ENCODE measurements around the gene ZNF33B.

Gene ZNF33B

GRCh38 chr10:42552188-42553063 lies 85.9 kb downstream of the ZNF33B start:
- Histone ChIP-seq H3K27ac (ENCODE audit: low read length) (peak overlapping the region; percentile 83), H3K4me1 (ENCODE audit: insufficient read depth, low read length) (peaks cover 38% of the 10 kb centered on the region), H3K79me2 (ENCODE audit: insufficient read depth, low read length) (peaks cover 45% of the 10 kb centered on the region), H3K36me3 (ENCODE audit: insufficient read depth, low read length) (peaks cover 27% of the 10 kb centered on the region), H3K27me3 (ENCODE audit: insufficient read depth, low read length, poor library complexity) (no peaks in the 10 kb centered on the region), H3K9me3 (ENCODE audit: insufficient read depth, low read length, severe bottlenecking) (no peaks in the 10 kb centered on the region), H2AFZ (ENCODE audit: low read depth, low read length) (peak overlapping the region; percentile 98), H3K4me3 (ENCODE audit: low read depth in 1 of 2, low read length in 2 of 2) (peak overlapping the region; percentile 47 to 89), H4K20me1 (ENCODE audit: insufficient read depth, low read length) (no peaks in the 10 kb centered on the region), H3K4me2 (ENCODE audit: insufficient read depth, low read length) (peak overlapping the region; percentile 74), H3K9ac (ENCODE audit: low read depth, low read length) (peak overlapping the region; percentile 73)
- ATAC-seq (ENCODE audit: insufficient read depth, low read depth) (peak; percentile 90), DNase-seq (peak; percentile 96)
- TF ChIP-seq CTCF (IDR thresholded peaks at IDR 0.05; ENCODE audit: borderline replicate concordance, extremely low read depth, low read length, poor library complexity, severe bottlenecking) (no peak), EZH2 (IDR thresholded peaks at IDR 0.05; ENCODE audit: borderline replicate concordance, low read depth, low read length, severe bottlenecking) (no peak)

- Histone ChIP-seq H3K4me3 (ENCODE audit: low read depth in 1 of 2, low read length in 2 of 2) (peak overlapping the region; percentile 47 to 89), H3K9me3 (ENCODE audit: insufficient read depth, low read length, severe bottlenecking) (no peaks in the 10 kb centered on the region), H2AFZ (ENCODE audit: low read depth, low read length) (peak overlapping the region; percentile 92), H3K27ac (ENCODE audit: low read length) (peak overlapping the region; percentile 76), H3K27me3 (ENCODE audit: insufficient read depth, low read length, poor library complexity) (no peaks in the 10 kb centered on the region), H4K20me1 (ENCODE audit: insufficient read depth, low read length) (no peaks in the 10 kb centered on the region), H3K79me2 (ENCODE audit: insufficient read depth, low read length) (peaks cover 52% of the 10 kb centered on the region), H3K4me2 (ENCODE audit: insufficient read depth, low read length) (peak overlapping the region; percentile 74), H3K9ac (ENCODE audit: low read depth, low read length) (peak overlapping the region; percentile 73), H3K4me1 (ENCODE audit: insufficient read depth, low read length) (peaks cover 38% of the 10 kb centered on the region), H3K36me3 (ENCODE audit: insufficient read depth, low read length) (peaks cover 30% of the 10 kb centered on the region)
- DNase-seq (no peak), ATAC-seq (ENCODE audit: insufficient read depth, low read depth) (peak; percentile 3)
- TF ChIP-seq CTCF (IDR thresholded peaks at IDR 0.05; ENCODE audit: borderline replicate concordance, extremely low read depth, low read length, poor library complexity, severe bottlenecking): no peak
- no peak for TF ChIP-seq EZH2 (IDR thresholded peaks at IDR 0.05; ENCODE audit: borderline replicate concordance, low read depth, low read length, severe bottlenecking)
These were observed 86.7 kb downstream of the ZNF33B start for GRCh38 chr10:42551582-42552187.

- Histone ChIP-seq H3K4me1 (ENCODE audit: insufficient read depth, low read length) (peaks cover 38% of the 10 kb centered on the region), H3K27me3 (ENCODE audit: insufficient read depth, low read length, poor library complexity) (no peaks in the 10 kb centered on the region), H3K4me2 (ENCODE audit: insufficient read depth, low read length) (peak overlapping the region; percentile 74), H3K9me3 (ENCODE audit: insufficient read depth, low read length, severe bottlenecking) (peaks cover 6% of the 10 kb centered on the region), H3K9ac (ENCODE audit: low read depth, low read length) (no peak overlapping the region), H3K27ac (ENCODE audit: low read length) (no peak overlapping the region), H3K79me2 (ENCODE audit: insufficient read depth, low read length) (peaks cover 61% of the 10 kb centered on the region), H3K36me3 (ENCODE audit: insufficient read depth, low read length) (peaks cover 40% of the 10 kb centered on the region), H4K20me1 (ENCODE audit: insufficient read depth, low read length) (no peaks in the 10 kb centered on the region), H3K4me3 (ENCODE audit: low read depth in 1 of 2, low read length in 2 of 2) (peak overlapping the region in 1 of 2 experiments; percentile 8; a peak in 1 of 4 replicates), H2AFZ (ENCODE audit: low read depth, low read length) (no peak overlapping the region)
- no peak for DNase-seq
- TF ChIP-seq CTCF (IDR thresholded peaks at IDR 0.05; ENCODE audit: borderline replicate concordance, extremely low read depth, low read length, poor library complexity, severe bottlenecking): no peak
- TF ChIP-seq EZH2 (IDR thresholded peaks at IDR 0.05; ENCODE audit: borderline replicate concordance, low read depth, low read length, severe bottlenecking): no peak
- ATAC-seq (ENCODE audit: insufficient read depth, low read depth): no peak
These were observed 88.5 kb downstream of the ZNF33B start for GRCh38 chr10:42549851-42550250.

All from DND-41 (cell line).